PC-3 (cell line): ENCODE measurements around the gene MAST4. TPM values are rescaled to one million over a fixed set of nuclear protein-coding genes. Genes with fewer than 3 reads are reported as not detected.

Experiments
- ATAC-seq: fragments of 200-7000 bp; cut with Tn5 transposase; 2 replicates; pipeline ENCODE4 v1.9.1; 2020; ENCODE audit warnings: mild to moderate bottlenecking, moderate library complexity
- BruUV-seq: library from RNA; stranded (reverse); fragments of 400-500 nt; replicated peaks from 2 replicates; lab custom pipeline; 2021; lab: Mats Ljungman, UMichigan
- CTCF ChIA-PET: fragments of 300-600 bp; sonication (Branson Sonifier 250); formaldehyde crosslinking; loops from one replicate; lab custom pipeline; 2022; ENCODE audit warnings: antibody characterized with exemption; lab: Charles Lee
- POLR2A ChIA-PET: fragments of 300-600 bp; sonication (Branson Sonifier 250); formaldehyde crosslinking; loops from one replicate; lab custom pipeline; 2022; ENCODE audit warnings: antibody characterized with exemption; ENCODE audit not compliant: unreplicated experiment; lab: Charles Lee
- DNase-seq: peaks from one replicate; pipeline ENCODE4 v3.0.0-alpha.2; 2015
- H2AFZ ChIP-seq: fragments of 300-600 bp; sonication (generic); 2 replicates; pipeline ENCODE4 v1.6.0; 2016; ENCODE audit warnings: antibody characterized with exemption, low read length
- H3F3A ChIP-seq: fragments of 300-600 bp; sonication (generic); one replicate; pipeline ENCODE4 v1.6.0; 2017; ENCODE audit warnings: antibody characterized with exemption, low read length, control low read depth, mild to moderate bottlenecking; ENCODE audit not compliant: unreplicated experiment
- H3K27ac ChIP-seq: fragments of 300-600 bp; sonication (generic); 2 replicates; pipeline ENCODE4 v1.5.1; 2016; ENCODE audit warnings: mild to moderate bottlenecking, low read length
- H3K27me3 ChIP-seq: fragments of 300-600 bp; sonication (generic); 2 replicates; pipeline ENCODE4 v1.6.1; 2016; ENCODE audit warnings: low read length, mixed read lengths
- H3K36me3 ChIP-seq: fragments of 300-600 bp; sonication (generic); 2 replicates; pipeline ENCODE4 v1.6.1; 2016; ENCODE audit warnings: low read depth, mixed run types, low read length, mixed read lengths
- H3K4me1 ChIP-seq: fragments of 300-600 bp; sonication (generic); 2 replicates; pipeline ENCODE4 v1.5.1; 2016; ENCODE audit warnings: low read length; ENCODE audit not compliant: insufficient read depth
- H3K4me2 ChIP-seq: fragments of 300-600 bp; sonication (generic); 2 replicates; pipeline ENCODE4 v1.6.0; 2016; ENCODE audit warnings: low read length
- H3K4me3 ChIP-seq: fragments of 300-600 bp; sonication (generic); 2 replicates; pipeline ENCODE4 v1.5.1; 2016; ENCODE audit warnings: mild to moderate bottlenecking, low read length, mixed read lengths
- H3K79me2 ChIP-seq: fragments of 300-600 bp; sonication (generic); 2 replicates; pipeline ENCODE4 v1.6.1; 2017; ENCODE audit warnings: low read length, mixed read lengths
- H3K9ac ChIP-seq: fragments of 300-600 bp; sonication (generic); 2 replicates; pipeline ENCODE4 v1.6.0; 2016; ENCODE audit warnings: mild to moderate bottlenecking, low read length
- H3K9me2 ChIP-seq: fragments of 300-600 bp; sonication (generic); replicated peaks from 2 replicates; pipeline ENCODE4 v1.6.1; 2016; ENCODE audit warnings: mixed run types, low read length, mixed read lengths
- H3K9me3 ChIP-seq: fragments of 300-600 bp; sonication (generic); 2 replicates; pipeline ENCODE4 v1.6.1; 2016; ENCODE audit warnings: low read length, mixed read lengths
- H4K20me1 ChIP-seq: fragments of 300-600 bp; sonication (generic); 2 replicates; pipeline ENCODE4 v1.6.1; 2016; ENCODE audit warnings: low read length, mixed read lengths
- CTCF ChIP-seq: fragments of 300-600 bp; sonication (generic); conservative IDR thresholded peaks from 2 replicates; pipeline ENCODE4 v1.5.1; 2017; ENCODE audit warnings: antibody characterized with exemption, low read depth, mild to moderate bottlenecking, low read length
- EZH2 ChIP-seq: fragments of 300-600 bp; sonication (generic); IDR thresholded peaks from one replicate; pipeline ENCODE4 v1.6.1; 2017; ENCODE audit warnings: antibody characterized with exemption, mild to moderate bottlenecking, low read length; ENCODE audit not compliant: unreplicated experiment
- EZH2phosphoT487 ChIP-seq: fragments of 300-600 bp; sonication (generic); IDR thresholded peaks from 2 replicates; pipeline ENCODE4 v1.6.1; 2018; ENCODE audit warnings: mild to moderate bottlenecking, antibody characterized with exemption, low read length, borderline replicate concordance
- intact Hi-C: fragments of 100-400 bp; cut with micrococcal nuclease; formaldehyde crosslinking; loops from 2 replicates; pipeline ENCODE4 v1.9.0; 2023
- total RNA-seq: library from RNA; depleted of rRNA; stranded (reverse); fragments of >200 nt; gene quantifications from 2 replicates; pipeline ENCODE4 v1.2.3, GENCODE V29; 2014

The MAST4 gene
- total RNA-seq, 1 experiment from 2014 or later: 7.9 TPM

- POLR2A ChIA-PET: no interaction called here
- H3K4me1 ChIP-seq: peaks cover 8% of the 10 kb centered on the region
- CTCF ChIA-PET: no interaction called here
- H4K20me1 ChIP-seq: no peaks in the 10 kb centered on the region
- no peak overlapping the region for H2AFZ ChIP-seq
- no peaks in the 10 kb centered on the region for H3F3A ChIP-seq
- ATAC-seq (no peak), DNase-seq (no peak)
- no peaks in the 10 kb centered on the region for H3K27me3 ChIP-seq
- H3K9me3 ChIP-seq: no peaks in the 10 kb centered on the region
- H3K9me2 ChIP-seq: no peaks in the 10 kb centered on the region
- intact Hi-C loops: loop anchor here (2.0 kb wide), 1 partner anchor 31 kb away; no protein-coding TSS in a partner anchor
- no peak overlapping the region for H3K9ac ChIP-seq
- no peak overlapping the region for H3K27ac ChIP-seq
- BruUV-seq: no TSS peak
- no peak overlapping the region for H3K4me2 ChIP-seq
- H3K4me3 ChIP-seq: no peak overlapping the region
- no peaks in the 10 kb centered on the region for H3K36me3 ChIP-seq
- H3K79me2 ChIP-seq: no peaks in the 10 kb centered on the region
- no peak for TF ChIP-seq CTCF
- no peak for TF ChIP-seq EZH2
- no peak for TF ChIP-seq EZH2phosphoT487
These were observed 333.8 kb downstream of the MAST4 start for GRCh38 chr5:66929995-66930394.

GRCh38 chr5:66931651-66932050, 335.5 kb downstream of the MAST4 start:
- H3K27ac ChIP-seq: no peak overlapping the region
- POLR2A ChIA-PET: no interaction called here
- H3K4me2 ChIP-seq: no peak overlapping the region
- H3K79me2 ChIP-seq: no peaks in the 10 kb centered on the region
- H3F3A ChIP-seq: no peaks in the 10 kb centered on the region
- CTCF ChIA-PET: no interaction called here
- H3K9me3 ChIP-seq: no peaks in the 10 kb centered on the region
- intact Hi-C loops: loop anchor here (2.0 kb wide), 1 partner anchor 33 kb away; no protein-coding TSS in a partner anchor
- peaks cover 8% of the 10 kb centered on the region for H3K4me1 ChIP-seq
- DNase-seq (no peak), ATAC-seq (no peak)
- H3K4me3 ChIP-seq: no peak overlapping the region
- no peaks in the 10 kb centered on the region for H3K36me3 ChIP-seq
- H3K9me2 ChIP-seq: no peaks in the 10 kb centered on the region
- H3K9ac ChIP-seq: no peak overlapping the region
- no peaks in the 10 kb centered on the region for H3K27me3 ChIP-seq
- TF ChIP-seq EZH2 (no peak), CTCF (no peak), EZH2phosphoT487 (no peak)
- no TSS peak for BruUV-seq
- H4K20me1 ChIP-seq: no peaks in the 10 kb centered on the region
- H2AFZ ChIP-seq: no peak overlapping the region

GRCh38 chr5:66932457-66932856, 336.3 kb downstream of the MAST4 start:
- TSS peak; percentile 72 for BruUV-seq
- Histone ChIP-seq H3K4me3 (no peak overlapping the region), H3K27me3 (no peaks in the 10 kb centered on the region), H3K36me3 (no peaks in the 10 kb centered on the region), H3K79me2 (no peaks in the 10 kb centered on the region), H3K27ac (peak overlapping the region; percentile 49), H3K4me2 (0 out of 2 replicates have a peak overlapping the region, but pooled peaks have one; percentile 17), H3K9me3 (no peaks in the 10 kb centered on the region), H3F3A (no peaks in the 10 kb centered on the region), H2AFZ (no peak overlapping the region), H3K9me2 (no peaks in the 10 kb centered on the region), H3K9ac (no peak overlapping the region), H3K4me1 (peaks cover 8% of the 10 kb centered on the region), H4K20me1 (no peaks in the 10 kb centered on the region)
- ChIA-PET POLR2A (no interaction called here), CTCF (no interaction called here)
- DNase-seq (no peak), ATAC-seq (no peak)
- intact Hi-C loops: no loop called here
- no peak for TF ChIP-seq EZH2phosphoT487
- TF ChIP-seq EZH2: no peak
- TF ChIP-seq CTCF: no peak
